ENCODE measurements around the gene ARAP1.

Gene ARAP1

GRCh38 chr11:72730737-72731136 lies 21.5 kb downstream of the ARAP1 start:
- H3K4me3 Mint-ChIP-seq, result no peak overlapping the region
- H3K36me3 Mint-ChIP-seq, result no peaks in the 10 kb centered on the region
- peaks cover 29% of the 10 kb centered on the region for H3K4me1 Mint-ChIP-seq

DNA sequence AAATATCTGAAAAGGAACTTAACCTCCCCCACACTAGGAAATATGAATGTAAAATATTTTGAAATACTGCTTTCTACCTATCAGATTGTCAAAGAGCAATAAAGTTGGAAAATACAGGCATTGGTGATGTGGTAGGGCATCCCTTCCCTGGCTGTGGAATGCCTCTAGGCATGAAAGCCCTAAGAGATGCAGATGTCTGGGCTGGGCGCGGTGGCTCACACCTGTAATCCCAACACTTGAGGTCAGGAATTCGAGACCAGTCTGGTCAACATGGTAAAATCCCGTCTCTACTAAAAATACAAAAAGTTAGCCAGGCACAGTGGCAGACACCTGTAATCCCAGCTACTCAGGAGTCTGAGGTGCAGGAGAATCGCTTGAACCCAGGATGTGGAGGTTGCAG lies 22.0 kb downstream of the ARAP1 start:
- Mint-ChIP-seq H3K36me3 (peaks cover 5% of the 10 kb centered on the region), H3K9me3 (no peaks in the 10 kb centered on the region), H3K4me1 (peaks cover 34% of the 10 kb centered on the region), H3K27ac (peak overlapping the region; percentile 26), H3K4me3 (no peak overlapping the region)
- no peak for ATAC-seq
- no peak for DNase-seq (ENCODE audit: low spot score in 2 of 2)

More at GRCh38 chr11:72730737-72731136, 21.5 kb downstream of the ARAP1 start:
- DNase-seq (ENCODE audit: low spot score in 2 of 2) (no peak), ATAC-seq (no peak)
- peak overlapping the region; percentile 26 for H3K27ac Mint-ChIP-seq
- H3K9me3 Mint-ChIP-seq, result no peaks in the 10 kb centered on the region

DNA sequence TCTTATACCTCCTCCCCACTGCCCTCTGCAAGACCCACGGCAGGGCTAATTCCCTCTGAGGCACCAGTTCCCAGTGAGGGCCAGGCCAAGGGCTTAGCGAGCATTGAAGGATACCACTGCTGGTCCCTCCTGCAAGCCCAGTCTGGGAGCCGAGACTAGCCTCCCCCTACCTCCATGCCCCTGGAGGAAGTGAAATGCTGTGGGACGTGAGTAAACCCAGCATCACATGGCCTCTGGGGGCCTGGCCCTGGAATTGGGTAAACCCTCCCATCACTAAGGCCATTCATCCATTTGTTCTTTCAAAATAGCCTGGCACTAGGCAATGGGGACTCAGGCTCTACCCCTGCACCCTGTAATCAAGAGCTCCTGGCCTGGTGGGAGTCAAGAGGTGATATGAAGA lies 24.7 kb downstream of the ARAP1 start:
- DNase-seq (ENCODE audit: low spot score in 2 of 2) (no peak), ATAC-seq (no peak)
- Mint-ChIP-seq H3K36me3 (peaks cover 12% of the 10 kb centered on the region), H3K27ac (peak overlapping the region; percentile 82), H3K4me3 (no peak overlapping the region), H3K9me3 (no peaks in the 10 kb centered on the region), H3K4me1 (peaks cover 44% of the 10 kb centered on the region)

- no peak overlapping the region for H3K4me3 Mint-ChIP-seq
- DNase-seq (ENCODE audit: low spot score in 2 of 2) (no peak), ATAC-seq (no peak)
- H3K9me3 Mint-ChIP-seq, result no peaks in the 10 kb centered on the region
- H3K4me1 Mint-ChIP-seq, result peaks cover 48% of the 10 kb centered on the region
- peaks cover 22% of the 10 kb centered on the region for H3K36me3 Mint-ChIP-seq
- H3K27ac Mint-ChIP-seq, result peak overlapping the region; percentile 82
These were observed 25.7 kb downstream of the ARAP1 start for GRCh38 chr11:72726266-72727220.

GRCh38 chr11:72725724-72726028 lies 26.5 kb downstream of the ARAP1 start:
- peaks cover 56% of the 10 kb centered on the region for H3K4me1 Mint-ChIP-seq
- peak overlapping the region; percentile 88 for H3K27ac Mint-ChIP-seq
- peaks cover 30% of the 10 kb centered on the region for H3K36me3 Mint-ChIP-seq
- H3K4me3 Mint-ChIP-seq, result no peak overlapping the region
- no peaks in the 10 kb centered on the region for H3K9me3 Mint-ChIP-seq
- DNase-seq (ENCODE audit: low spot score in 2 of 2) (no peak), ATAC-seq (no peak)

GRCh38 chr11:72724851-72725723 lies 27.1 kb downstream of the ARAP1 start:
- Mint-ChIP-seq H3K9me3 (no peaks in the 10 kb centered on the region), H3K4me1 (peaks cover 62% of the 10 kb centered on the region), H3K27ac (peak overlapping the region; percentile 88), H3K36me3 (peaks cover 35% of the 10 kb centered on the region), H3K4me3 (no peak overlapping the region)
- ATAC-seq, result peak; percentile 42
- peak; percentile 69 to 88 for DNase-seq (ENCODE audit: low spot score in 2 of 2)

DNA sequence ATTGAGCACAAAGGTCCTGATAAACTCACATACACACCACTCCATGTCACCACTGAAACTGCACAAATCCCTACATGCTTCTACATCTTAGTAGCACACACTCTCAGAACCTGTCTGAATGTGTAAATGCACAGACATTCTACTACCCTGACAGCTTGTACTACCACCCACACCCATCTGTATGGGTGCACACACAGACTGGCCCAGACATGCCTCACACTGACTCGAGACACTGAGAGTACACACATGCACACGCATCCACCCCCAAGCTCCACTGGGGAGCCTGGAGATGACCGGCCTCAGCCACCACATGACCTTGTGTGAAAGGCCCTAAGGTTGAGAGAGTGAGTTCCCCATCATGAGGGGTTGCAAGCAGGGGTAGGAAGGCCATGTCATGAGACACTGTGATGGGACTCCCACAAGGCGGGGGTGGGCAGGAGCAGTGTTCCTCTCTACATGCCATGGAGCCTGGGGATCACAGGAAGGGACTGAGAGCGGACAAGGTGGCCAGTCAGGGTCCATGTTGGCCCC lies 28.1 kb downstream of the ARAP1 start:
- no peaks in the 10 kb centered on the region for H3K9me3 Mint-ChIP-seq
- peaks cover 72% of the 10 kb centered on the region for H3K4me1 Mint-ChIP-seq
- peak overlapping the region; percentile 95 for H3K27ac Mint-ChIP-seq
- H3K36me3 Mint-ChIP-seq, result peaks cover 44% of the 10 kb centered on the region
- no peak for ATAC-seq
- H3K4me3 Mint-ChIP-seq, result no peak overlapping the region
- DNase-seq (ENCODE audit: low spot score in 2 of 2), result no peak

DNA sequence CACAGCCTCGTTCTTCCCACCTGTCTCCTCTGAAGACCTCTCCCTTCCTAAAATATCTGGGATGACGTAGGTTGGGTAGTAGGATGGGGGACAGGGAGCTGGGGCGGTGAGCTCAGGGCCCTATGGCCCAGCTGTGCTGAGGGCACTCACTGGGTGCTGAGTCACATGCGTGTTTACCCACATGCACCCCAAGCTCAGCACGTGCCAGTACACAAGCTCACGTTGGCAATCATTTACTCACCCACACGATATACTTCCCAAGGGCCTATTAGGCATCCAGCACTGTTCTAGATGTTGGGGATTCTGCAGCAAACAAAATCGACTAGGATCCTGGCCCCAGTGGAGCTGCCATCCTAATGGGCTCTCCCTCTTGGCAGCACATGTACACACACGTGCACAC lies 28.7 kb downstream of the ARAP1 start:
- Mint-ChIP-seq H3K9me3 (no peaks in the 10 kb centered on the region), H3K27ac (peak overlapping the region; percentile 95), H3K4me3 (no peak overlapping the region), H3K36me3 (peaks cover 50% of the 10 kb centered on the region), H3K4me1 (peaks cover 78% of the 10 kb centered on the region)
- DNase-seq (ENCODE audit: low spot score in 2 of 2), result no peak
- ATAC-seq, result no peak

- Mint-ChIP-seq H3K4me1 (peaks cover 76% of the 10 kb centered on the region), H3K4me3 (peak overlapping the region; percentile 93), H3K27ac (peak overlapping the region; percentile 95), H3K9me3 (no peaks in the 10 kb centered on the region), H3K36me3 (peaks cover 55% of the 10 kb centered on the region)
- DNase-seq (ENCODE audit: low spot score in 2 of 2), result peak; percentile 84 to 94
- ATAC-seq, result peak; percentile 91
These were observed 30.0 kb downstream of the ARAP1 start for GRCh38 chr11:72722050-72722748.

DNA sequence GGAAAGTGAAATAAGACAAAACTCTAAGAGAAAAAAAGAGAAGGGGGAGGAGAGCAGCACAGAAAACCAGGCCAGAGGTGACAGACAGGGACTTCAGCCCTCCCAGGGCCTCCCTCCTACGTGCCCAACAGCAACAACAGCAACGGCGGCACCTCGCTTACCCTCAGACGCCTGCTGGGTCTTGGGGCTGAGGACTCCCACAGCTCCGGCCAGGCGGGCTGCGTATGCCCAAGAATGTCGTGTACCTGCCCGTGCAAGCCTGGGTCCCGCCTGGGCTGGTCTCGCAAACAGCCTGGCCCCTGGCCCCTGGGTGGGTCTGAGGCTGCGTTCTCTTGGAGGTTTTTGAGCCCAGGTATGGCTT lies 30.5 kb downstream of the ARAP1 start:
- peaks cover 55% of the 10 kb centered on the region for H3K36me3 Mint-ChIP-seq
- H3K9me3 Mint-ChIP-seq, result no peaks in the 10 kb centered on the region
- peak overlapping the region; percentile 95 for H3K27ac Mint-ChIP-seq
- ATAC-seq (peak; percentile 60), DNase-seq (ENCODE audit: low spot score in 2 of 2) (peak; percentile 38 to 69)
- peak overlapping the region; percentile 93 for H3K4me3 Mint-ChIP-seq
- peaks cover 74% of the 10 kb centered on the region for H3K4me1 Mint-ChIP-seq

DNA sequence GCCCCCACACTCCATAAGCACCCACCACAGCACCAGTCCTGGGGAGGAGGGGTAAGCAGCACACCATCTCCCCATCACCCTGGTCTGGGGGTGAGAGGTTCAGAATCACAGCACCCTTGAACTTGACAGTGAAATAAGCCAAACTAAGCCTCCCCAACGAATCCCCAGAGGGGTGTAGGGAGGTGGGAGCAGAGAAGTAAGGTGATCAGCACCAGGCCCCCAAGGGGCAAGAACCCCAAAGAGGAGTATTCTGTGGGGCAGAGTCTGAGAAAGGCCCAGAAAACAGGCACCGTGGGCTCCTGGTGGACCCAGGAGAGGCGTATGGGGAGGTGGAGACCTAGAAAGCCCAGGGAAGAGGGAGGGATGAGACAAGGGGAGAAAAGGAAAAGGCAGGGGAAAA lies 30.9 kb downstream of the ARAP1 start:
- H3K9me3 Mint-ChIP-seq, result no peaks in the 10 kb centered on the region
- H3K4me3 Mint-ChIP-seq, result peak overlapping the region; percentile 93
- ATAC-seq (no peak), DNase-seq (ENCODE audit: low spot score in 2 of 2) (no peak)
- peaks cover 57% of the 10 kb centered on the region for H3K36me3 Mint-ChIP-seq
- peak overlapping the region; percentile 95 for H3K27ac Mint-ChIP-seq
- peaks cover 73% of the 10 kb centered on the region for H3K4me1 Mint-ChIP-seq

DNA sequence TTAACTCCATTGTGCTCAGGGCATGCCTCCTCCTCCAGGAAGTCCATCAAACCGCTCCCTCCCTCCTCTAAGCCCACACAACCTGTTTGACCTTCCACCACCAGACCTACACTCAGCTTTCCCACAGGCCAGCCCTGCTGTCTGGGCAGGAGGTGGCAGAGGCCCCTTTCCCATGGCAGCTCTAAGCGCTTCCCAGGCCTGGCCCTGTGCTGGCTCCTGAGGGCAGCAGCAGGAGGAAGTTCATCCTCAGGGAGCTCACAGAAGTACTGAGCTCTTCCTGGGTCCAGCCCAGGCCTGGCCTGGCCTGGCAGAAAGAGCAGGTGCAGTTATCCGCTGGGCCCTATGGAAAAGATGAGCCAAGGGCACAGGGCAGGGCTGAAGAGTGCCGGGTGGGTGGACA lies 31.4 kb downstream of the ARAP1 start:
- Mint-ChIP-seq H3K4me3 (peak overlapping the region; percentile 93), H3K4me1 (peaks cover 73% of the 10 kb centered on the region), H3K27ac (peak overlapping the region; percentile 95), H3K36me3 (peaks cover 62% of the 10 kb centered on the region), H3K9me3 (no peaks in the 10 kb centered on the region)
- DNase-seq (ENCODE audit: low spot score in 2 of 2) (no peak), ATAC-seq (no peak)

GRCh38 chr11:72720047-72720446 lies 32.2 kb downstream of the ARAP1 start:
- H3K9me3 Mint-ChIP-seq, result no peaks in the 10 kb centered on the region
- H3K36me3 Mint-ChIP-seq, result peaks cover 62% of the 10 kb centered on the region
- ATAC-seq, result no peak
- H3K4me3 Mint-ChIP-seq, result peak overlapping the region; percentile 93
- peak overlapping the region; percentile 95 for H3K27ac Mint-ChIP-seq
- DNase-seq (ENCODE audit: low spot score in 2 of 2), result no peak
- peaks cover 71% of the 10 kb centered on the region for H3K4me1 Mint-ChIP-seq

DNA sequence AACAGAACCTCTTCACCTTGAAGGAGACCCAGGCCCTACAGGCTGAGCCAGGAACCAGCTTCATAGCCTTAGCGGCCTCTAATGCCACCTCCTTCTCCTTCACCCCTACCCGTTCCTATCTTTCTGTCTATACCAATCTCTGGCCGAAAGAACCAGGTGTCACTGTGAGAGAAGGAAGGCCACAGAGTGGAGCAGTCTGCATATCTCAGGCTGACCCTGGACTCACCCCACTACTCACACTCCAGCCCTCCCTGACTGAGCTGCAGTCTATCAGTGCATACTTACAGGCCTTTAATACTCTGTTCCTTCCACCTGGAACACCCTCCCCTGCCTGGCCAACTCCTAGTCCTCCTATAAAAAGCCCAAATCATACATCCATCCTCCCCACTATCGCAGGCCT lies 32.7 kb downstream of the ARAP1 start:
- Mint-ChIP-seq H3K9me3 (no peaks in the 10 kb centered on the region), H3K4me1 (peaks cover 72% of the 10 kb centered on the region), H3K36me3 (peaks cover 62% of the 10 kb centered on the region), H3K4me3 (peak overlapping the region; percentile 93), H3K27ac (peak overlapping the region; percentile 95)
- DNase-seq (ENCODE audit: low spot score in 2 of 2) (no peak), ATAC-seq (no peak)

GRCh38 chr11:72719144-72719543 lies 33.1 kb downstream of the ARAP1 start:
- peak; percentile 20 for ATAC-seq
- Mint-ChIP-seq H3K9me3 (no peaks in the 10 kb centered on the region), H3K4me1 (peaks cover 74% of the 10 kb centered on the region), H3K27ac (peak overlapping the region; percentile 95), H3K36me3 (peaks cover 66% of the 10 kb centered on the region), H3K4me3 (peak overlapping the region; percentile 93)
- DNase-seq (ENCODE audit: low spot score in 2 of 2), result no peak
